Sigmoid colon (tissue), 7 donors: Measurements from ENCODE around the gene CRADD. TPM values are rescaled to one million over a fixed set of nuclear protein-coding genes. Genes with fewer than 3 reads are reported as not detected.

Source experiments
- DNase-seq: peaks from one replicate; pipeline ENCODE4 v3.0.0-alpha.2; 2019
- H3K27ac ChIP-seq, 4 donors: fragments of 200-600 bp; sonication (generic); one replicate each; pipeline ENCODE4 v1.5.1; 2016 to 2019; ENCODE audit warnings: mild to moderate bottlenecking in 1 of 4
- H3K27me3 ChIP-seq, 3 donors: fragments of 200-600 bp; sonication (generic); one replicate each; pipeline ENCODE4 v1.5.1; 2019; ENCODE audit warnings: mild to moderate bottlenecking in 1 of 3
- H3K36me3 ChIP-seq, 4 donors: fragments of 200-600 bp; sonication (generic); one replicate each; pipeline ENCODE4 v1.5.1; 2016 to 2019
- H3K4me1 ChIP-seq, 4 donors: fragments of 200-600 bp; sonication (generic); one replicate each; pipeline ENCODE4 v1.5.1; 2017 to 2019
- H3K4me3 ChIP-seq, 4 donors: fragments of 200-600 bp; sonication (generic); one replicate each; pipeline ENCODE4 v1.5.1; 2017 to 2019; ENCODE audit warnings: mild to moderate bottlenecking in 2 of 4, moderate library complexity in 1 of 4
- H3K9me3 ChIP-seq, 4 donors: fragments of 200-600 bp in 3 of 4; sonication (generic) in 3 of 4; one replicate each; pipeline versions ENCODE4 v1.5.1 to v1.6.1; 2013 to 2019
- EP300 ChIP-seq, 4 donors: sonication (generic); formaldehyde crosslinking; IDR thresholded peaks; one replicate each; pipeline ENCODE4 v1.6.1; 2017; ENCODE audit warnings: antibody characterized with exemption in 4 of 4
- POLR2A ChIP-seq, 2 donors: fragments of 450-650 bp; IDR thresholded peaks; one replicate each; pipeline ENCODE4 v1.6.1; 2016; ENCODE audit warnings: antibody characterized with exemption in 2 of 2, mild to moderate bottlenecking in 2 of 2, moderate library complexity in 2 of 2
- POLR2AphosphoS5 ChIP-seq, 4 donors: sonication (generic); formaldehyde crosslinking; IDR thresholded peaks; one replicate each; pipeline ENCODE4 v1.6.1; 2017; ENCODE audit warnings: antibody characterized with exemption in 4 of 4
- WGBS, 2 donors: extraction: QIAGEN DNeasy Blood & Tissue Kit; methylation state at CpG; one replicate each; pipeline ENCODE4 v1.1.7; 2013; 5-methylcytosine and 5-hydroxymethylcytosine counted together
- intact Hi-C: fragments of 100-400 bp; cut with DNase I; formaldehyde crosslinking; loops from one replicate; pipeline ENCODE4 v1.15.1; 2023
- polyA plus RNA-seq, 3 donors: library from polyadenylated mRNA; stranded (reverse); fragments of 200-250 nt; gene quantifications; one replicate each; pipeline ENCODE4 v1.2.3, GENCODE V29; 2013
- total RNA-seq, 4 donors: library from RNA; depleted of rRNA; stranded (reverse); fragments of >200 nt; gene quantifications; one replicate each; pipeline ENCODE4 v1.1.0, GENCODE V29; 2016
- TF ChIP-seq, protein P1 (sequence below), 4 experiments: fragments of 450-650 bp in 3 of 4; fragments of 200-600 bp in 1 of 4; IDR thresholded peaks; one replicate each; pipeline ENCODE4 v1.5.1; 2016 to 2019; ENCODE audit warnings: antibody characterized with exemption in 4 of 4, mild to moderate bottlenecking in 3 of 4, moderate library complexity in 2 of 4
- donor health status: healthy with polysubstance abuse.
- donor health status: Bipolar disorder and iron deficiency.
- donor health status: healthy.

CRADD gene
- total and polyA plus RNA-seq, 7 donors, result 14.1 to 98.9 (median 43.7) TPM

- 79 to 86% methylated on average over 9 of the region's 9 CpGs for WGBS, 2 donors
- Histone ChIP-seq H3K9me3 (no peaks in the 10 kb centered on the region), H3K36me3 (no peaks in the 10 kb centered on the region), H3K4me1 (peaks cover 0 to 75% (median 63%) of the 10 kb centered on the region in 4 donors), H3K4me3 (no peak overlapping the region), H3K27ac (peak overlapping the region; percentile 75 to 91 (median 90)), H3K27me3 (no peaks in the 10 kb centered on the region)
- no peak for DNase-seq
- intact Hi-C loops, result loop anchor here (10.0 kb wide), 1 partner anchor 144 kb away; the partner anchor contains the start of gene CRADD
- TF ChIP-seq POLR2AphosphoS5 (IDR thresholded peaks at IDR 0.05) (no peak), POLR2A (IDR thresholded peaks at IDR 0.05) (no peak), EP300 (IDR thresholded peaks at IDR 0.05) (no peak)
- TF ChIP-seq, protein P1, sequence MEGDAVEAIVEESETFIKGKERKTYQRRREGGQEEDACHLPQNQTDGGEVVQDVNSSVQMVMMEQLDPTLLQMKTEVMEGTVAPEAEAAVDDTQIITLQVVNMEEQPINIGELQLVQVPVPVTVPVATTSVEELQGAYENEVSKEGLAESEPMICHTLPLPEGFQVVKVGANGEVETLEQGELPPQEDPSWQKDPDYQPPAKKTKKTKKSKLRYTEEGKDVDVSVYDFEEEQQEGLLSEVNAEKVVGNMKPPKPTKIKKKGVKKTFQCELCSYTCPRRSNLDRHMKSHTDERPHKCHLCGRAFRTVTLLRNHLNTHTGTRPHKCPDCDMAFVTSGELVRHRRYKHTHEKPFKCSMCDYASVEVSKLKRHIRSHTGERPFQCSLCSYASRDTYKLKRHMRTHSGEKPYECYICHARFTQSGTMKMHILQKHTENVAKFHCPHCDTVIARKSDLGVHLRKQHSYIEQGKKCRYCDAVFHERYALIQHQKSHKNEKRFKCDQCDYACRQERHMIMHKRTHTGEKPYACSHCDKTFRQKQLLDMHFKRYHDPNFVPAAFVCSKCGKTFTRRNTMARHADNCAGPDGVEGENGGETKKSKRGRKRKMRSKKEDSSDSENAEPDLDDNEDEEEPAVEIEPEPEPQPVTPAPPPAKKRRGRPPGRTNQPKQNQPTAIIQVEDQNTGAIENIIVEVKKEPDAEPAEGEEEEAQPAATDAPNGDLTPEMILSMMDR (IDR thresholded peaks at IDR 0.05), result no peak
Observed at GRCh38 chr12:93818488-93819049, 141.4 kb downstream of the CRADD start.

DNA sequence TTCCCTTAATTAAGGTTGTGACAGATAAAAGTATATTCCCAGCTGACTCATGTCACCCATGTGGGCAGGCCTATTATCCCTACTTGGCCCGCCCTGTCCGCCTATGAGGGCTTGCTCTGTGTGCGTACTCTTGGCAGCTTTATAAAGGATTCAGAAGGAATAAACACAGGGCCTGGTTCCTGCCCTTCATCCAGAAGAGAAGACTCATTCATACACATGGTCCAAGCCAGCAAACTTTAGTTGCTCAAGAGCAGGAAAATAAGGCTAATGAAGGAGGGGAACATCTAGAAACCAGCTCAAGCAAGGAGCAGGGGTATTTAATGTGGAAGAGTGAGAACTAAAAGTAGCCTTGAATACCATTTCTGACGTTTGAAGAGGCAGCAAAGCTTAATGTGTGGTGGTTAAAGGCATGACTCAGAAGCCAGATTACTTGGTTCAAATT, 141.9 kb downstream of the CRADD start:
- no peaks in the 10 kb centered on the region for H3K36me3 ChIP-seq
- intact Hi-C loops, result loop anchor here (10.0 kb wide), 1 partner anchor 144 kb away; the partner anchor contains the start of gene CRADD
- TF ChIP-seq EP300 (IDR thresholded peaks at IDR 0.05) (peak in 3 of 4 donors; percentile 57 to 82 (median 80)), POLR2AphosphoS5 (IDR thresholded peaks at IDR 0.05) (peak; percentile 87 to 93 (median 88)), POLR2A (IDR thresholded peaks at IDR 0.05) (no peak)
- TF ChIP-seq, protein P1 (IDR thresholded peaks at IDR 0.05), result no peak
- peak; percentile 96 for DNase-seq
- no peak overlapping the region for H3K4me3 ChIP-seq
- H3K27me3 ChIP-seq, result no peaks in the 10 kb centered on the region
- no peaks in the 10 kb centered on the region for H3K9me3 ChIP-seq
- peak overlapping the region; percentile 75 to 91 (median 90) for H3K27ac ChIP-seq
- peaks cover 0 to 75% (median 63%) of the 10 kb centered on the region in 4 donors for H3K4me1 ChIP-seq
- WGBS, 2 donors, result 76% methylated on average over 4 of the region's 4 CpGs

DNA sequence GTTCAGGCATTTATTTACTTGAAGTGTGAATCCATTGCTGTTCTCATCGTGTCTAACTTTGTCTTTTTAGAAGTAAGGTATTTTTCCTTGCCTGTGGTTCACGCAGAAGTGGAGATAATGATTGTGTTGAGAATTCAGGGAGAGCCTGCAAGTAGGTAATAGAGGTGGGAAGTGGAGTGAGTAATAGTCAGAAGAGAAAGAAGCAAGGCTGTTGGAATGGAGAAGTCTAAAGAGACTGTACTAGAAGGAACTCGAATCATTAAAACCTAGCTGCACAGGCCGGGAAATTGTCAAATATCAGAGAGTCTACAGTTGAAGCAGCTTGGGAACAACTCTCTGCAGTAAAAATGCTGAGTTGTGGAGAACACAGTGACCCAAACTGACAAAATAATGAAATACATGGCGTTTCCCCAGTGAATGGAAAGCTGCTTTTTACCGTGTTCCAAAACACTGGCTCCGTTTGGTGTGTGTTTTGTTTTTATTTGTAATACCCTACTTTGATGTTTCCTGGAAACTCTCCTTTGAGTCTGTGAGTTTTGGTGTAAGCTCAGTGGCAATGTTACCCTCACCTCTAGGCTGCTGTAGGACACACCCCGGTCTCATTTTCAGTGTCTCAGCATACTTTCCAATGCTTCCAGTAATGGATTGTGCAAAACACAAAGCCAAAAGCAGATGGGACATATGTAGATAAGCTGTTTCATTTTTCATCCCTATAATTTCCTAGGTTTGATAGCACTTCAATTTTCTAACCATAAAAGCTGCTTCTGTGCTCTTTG, 146.6 kb downstream of the CRADD start:
- H3K27ac ChIP-seq, result peak overlapping the region in 3 of 4 donors; percentile 78 to 91 (median 83)
- no peaks in the 10 kb centered on the region for H3K27me3 ChIP-seq
- TF ChIP-seq POLR2A (IDR thresholded peaks at IDR 0.05), result no peak
- peak in 1 of 4 donors; percentile 12 for TF ChIP-seq POLR2AphosphoS5 (IDR thresholded peaks at IDR 0.05)
- no peak overlapping the region for H3K4me3 ChIP-seq
- no peak for DNase-seq
- peaks cover 0 to 83% (median 73%) of the 10 kb centered on the region in 4 donors for H3K4me1 ChIP-seq
- intact Hi-C loops, result no loop called here
- H3K9me3 ChIP-seq, result no peaks in the 10 kb centered on the region
- H3K36me3 ChIP-seq, result no peaks in the 10 kb centered on the region
- WGBS, 2 donors, result 83 to 84% methylated on average over 8 of the region's 8 CpGs

DNA sequence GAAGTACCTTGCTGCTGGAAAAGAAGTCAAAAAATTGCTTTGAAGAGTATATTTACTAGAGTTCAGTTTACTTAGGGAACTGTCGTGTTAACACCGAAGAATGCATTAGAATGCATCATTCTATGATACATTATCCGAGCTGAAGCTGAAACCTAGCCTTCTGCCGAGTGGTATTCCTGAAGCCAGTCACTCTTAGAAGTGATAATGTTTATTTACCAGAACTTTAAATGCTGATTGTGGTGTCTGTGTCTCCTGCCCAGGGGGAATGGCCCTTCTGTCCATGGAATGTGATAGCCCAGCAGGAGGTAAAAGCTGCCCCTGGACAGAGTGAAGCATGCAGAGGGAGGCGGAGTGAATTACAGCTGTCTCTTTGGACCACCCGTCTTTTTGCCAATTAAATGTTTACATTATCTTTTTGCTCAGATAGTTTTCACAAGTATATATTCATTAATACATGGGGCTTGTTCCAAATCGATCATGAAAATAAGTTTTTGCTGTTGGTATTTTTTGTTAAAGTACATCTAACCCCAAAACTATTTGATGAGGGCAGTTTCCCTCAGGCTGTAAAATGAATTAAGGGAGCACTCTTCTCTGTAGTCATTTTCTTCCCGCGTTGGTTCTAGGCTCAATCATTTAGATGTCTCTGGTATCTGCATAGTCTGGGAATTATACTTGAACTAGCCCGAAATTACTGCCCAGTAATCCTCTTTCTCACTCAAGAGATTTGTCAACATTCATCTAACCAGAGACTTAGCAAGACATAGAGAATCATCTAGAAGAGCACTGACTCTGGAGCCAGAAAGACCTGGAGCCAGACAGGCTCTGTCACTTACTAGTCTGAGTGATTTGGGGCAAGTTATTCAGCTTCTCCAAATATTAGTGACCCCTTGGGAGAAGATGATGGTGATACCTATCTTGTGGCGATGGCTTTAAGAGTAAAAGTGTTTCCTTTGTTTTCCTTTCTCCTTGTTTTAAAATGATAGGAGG, 147.6 kb downstream of the CRADD start:
- Histone ChIP-seq H3K9me3 (no peaks in the 10 kb centered on the region), H3K27me3 (no peaks in the 10 kb centered on the region), H3K4me1 (peaks cover 0 to 75% (median 64%) of the 10 kb centered on the region in 4 donors), H3K27ac (peak overlapping the region; percentile 74 to 91 (median 80)), H3K36me3 (no peaks in the 10 kb centered on the region), H3K4me3 (no peak overlapping the region)
- WGBS, 2 donors, result 85 to 86% methylated on average over 11 of the region's 11 CpGs
- TF ChIP-seq, protein P1 (IDR thresholded peaks at IDR 0.05), result no peak
- TF ChIP-seq POLR2A (IDR thresholded peaks at IDR 0.05) (no peak), POLR2AphosphoS5 (IDR thresholded peaks at IDR 0.05) (no peak), EP300 (IDR thresholded peaks at IDR 0.05) (no peak)
- intact Hi-C loops, result loop anchor here (5.0 kb wide), 2 partner anchors 67 to 253 kb away; partner anchors contain the start of gene SOCS2
- DNase-seq, result no peak
